ENCODE results near the gene PHF23. TPM values are rescaled to one million over a fixed set of nuclear protein-coding genes. Genes with fewer than 3 reads are reported as not detected.

The PHF23 gene
- total and polyA plus RNA-seq, 10 donors: 27.4 to 50.4 (median 37.7) TPM

DNA sequence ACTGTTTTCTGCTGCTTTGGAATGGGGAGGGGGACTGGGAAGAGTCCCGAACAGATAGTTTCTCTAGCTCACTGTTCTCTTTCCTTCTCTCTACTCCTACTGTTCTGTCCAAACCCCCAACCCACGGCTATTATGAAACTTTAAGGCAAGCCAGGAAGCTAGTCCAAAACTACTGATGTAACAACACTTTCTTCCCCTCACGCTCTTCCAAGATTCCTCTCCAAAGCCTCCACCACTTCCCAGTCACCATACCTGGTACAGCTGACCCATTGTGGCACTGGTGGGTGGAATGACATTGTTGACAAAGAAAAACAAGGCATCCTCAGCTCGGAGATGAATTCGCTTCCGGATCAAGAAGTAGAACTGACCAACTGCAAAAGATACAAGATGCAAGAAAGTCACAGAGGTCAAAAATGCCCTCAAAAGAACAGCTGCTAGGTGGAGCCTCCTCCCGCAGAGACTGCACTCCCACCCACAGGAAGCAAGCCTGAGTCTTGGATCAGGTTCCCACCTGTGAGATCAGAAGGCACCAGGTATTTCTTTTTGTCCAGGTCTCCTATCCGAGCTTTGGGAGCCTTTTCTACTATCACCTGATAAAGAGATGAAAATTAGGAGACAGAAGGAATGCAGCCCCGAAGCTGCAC lies 2.0 kb upstream of the PHF23 start:
- Histone ChIP-seq H3K36me3 (peaks cover 0 to 57% (median 43%) of the 10 kb centered on the region in 6 donors), H3K9me3 (no peaks in the 10 kb centered on the region), H3K4me1 (peaks cover 28 to 56% (median 50%) of the 10 kb centered on the region in 6 donors), H3K4me3 (peak overlapping the region; percentile 69 to 99 (median 94)), H3K27me3 (replicated peaks in 1 of 7) (no peaks in the 10 kb centered on the region), H3K27ac (peak overlapping the region; percentile 85 to 99 (median 98))
- WGBS, 5 donors: 38 to 59% (median 41%) methylated on average over 9 of the region's 9 CpGs
- intact Hi-C loops (cut with DNase I; ENCODE audit: low total_unique reads): no loop called here
- TF ChIP-seq POLR2AphosphoS5 (IDR thresholded peaks at IDR 0.05): no peak
- TF ChIP-seq, protein P1, sequence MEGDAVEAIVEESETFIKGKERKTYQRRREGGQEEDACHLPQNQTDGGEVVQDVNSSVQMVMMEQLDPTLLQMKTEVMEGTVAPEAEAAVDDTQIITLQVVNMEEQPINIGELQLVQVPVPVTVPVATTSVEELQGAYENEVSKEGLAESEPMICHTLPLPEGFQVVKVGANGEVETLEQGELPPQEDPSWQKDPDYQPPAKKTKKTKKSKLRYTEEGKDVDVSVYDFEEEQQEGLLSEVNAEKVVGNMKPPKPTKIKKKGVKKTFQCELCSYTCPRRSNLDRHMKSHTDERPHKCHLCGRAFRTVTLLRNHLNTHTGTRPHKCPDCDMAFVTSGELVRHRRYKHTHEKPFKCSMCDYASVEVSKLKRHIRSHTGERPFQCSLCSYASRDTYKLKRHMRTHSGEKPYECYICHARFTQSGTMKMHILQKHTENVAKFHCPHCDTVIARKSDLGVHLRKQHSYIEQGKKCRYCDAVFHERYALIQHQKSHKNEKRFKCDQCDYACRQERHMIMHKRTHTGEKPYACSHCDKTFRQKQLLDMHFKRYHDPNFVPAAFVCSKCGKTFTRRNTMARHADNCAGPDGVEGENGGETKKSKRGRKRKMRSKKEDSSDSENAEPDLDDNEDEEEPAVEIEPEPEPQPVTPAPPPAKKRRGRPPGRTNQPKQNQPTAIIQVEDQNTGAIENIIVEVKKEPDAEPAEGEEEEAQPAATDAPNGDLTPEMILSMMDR (IDR thresholded peaks at IDR 0.05 in 8 of 11, conservative IDR thresholded peaks at IDR 0.05 in 3 of 11): no peak
- no peak for TF ChIP-seq POLR2A (IDR thresholded peaks at IDR 0.05)
- no peak for DNase-seq

GRCh38 chr17:7240375-7240774 lies 1.1 kb upstream of the PHF23 start:
- WGBS, 5 donors: 40 to 63% (median 50%) methylated on average over 4 of the region's 4 CpGs
- no peak for TF ChIP-seq POLR2AphosphoS5 (IDR thresholded peaks at IDR 0.05)
- no peak for TF ChIP-seq POLR2A (IDR thresholded peaks at IDR 0.05)
- TF ChIP-seq, protein P1 (IDR thresholded peaks at IDR 0.05 in 8 of 11, conservative IDR thresholded peaks at IDR 0.05 in 3 of 11): no peak
- Histone ChIP-seq H3K36me3 (peaks cover 0 to 57% (median 43%) of the 10 kb centered on the region in 6 donors), H3K9me3 (no peaks in the 10 kb centered on the region), H3K27me3 (replicated peaks in 1 of 7) (no peaks in the 10 kb centered on the region), H3K27ac (peak overlapping the region in 7 of 8 donors; percentile 43 to 99 (median 98)), H3K4me1 (peaks cover 28 to 65% (median 56%) of the 10 kb centered on the region in 6 donors), H3K4me3 (peak overlapping the region; percentile 7 to 99 (median 94))
- intact Hi-C loops (cut with DNase I; ENCODE audit: low total_unique reads): no loop called here
- no peak for DNase-seq

GRCh38 chr17:7238420-7239090 lies 702 bp downstream of the PHF23 start:
- Histone ChIP-seq H3K27ac (peak overlapping the region; percentile 88 to 99 (median 96)), H3K4me1 (peaks cover 34 to 70% (median 63%) of the 10 kb centered on the region in 6 donors), H3K9me3 (no peaks in the 10 kb centered on the region), H3K36me3 (peaks cover 0 to 43% (median 30%) of the 10 kb centered on the region in 6 donors), H3K4me3 (peak overlapping the region; percentile 88 to 99 (median 96)), H3K27me3 (replicated peaks in 1 of 7) (no peaks in the 10 kb centered on the region)
- TF ChIP-seq, protein P1 (IDR thresholded peaks at IDR 0.05 in 8 of 11, conservative IDR thresholded peaks at IDR 0.05 in 3 of 11): no peak
- TF ChIP-seq POLR2A (IDR thresholded peaks at IDR 0.05): no peak
- TF ChIP-seq POLR2AphosphoS5 (IDR thresholded peaks at IDR 0.05): no peak
- 1 to 2% (median 2%) methylated on average over 35 to 39 of the region's 39 CpGs for WGBS, 5 donors
- no peak for DNase-seq
- intact Hi-C loops (cut with DNase I; ENCODE audit: low total_unique reads): no loop called here
